Measurements from ENCODE around the gene DLG2. TPM values are rescaled to one million over a fixed set of nuclear protein-coding genes. Genes with fewer than 3 reads are reported as not detected.

Gene DLG2
- total RNA-seq, 4 donors from 2014 or later, result 7.3 to 14.1 (median 11.1) TPM

DNA sequence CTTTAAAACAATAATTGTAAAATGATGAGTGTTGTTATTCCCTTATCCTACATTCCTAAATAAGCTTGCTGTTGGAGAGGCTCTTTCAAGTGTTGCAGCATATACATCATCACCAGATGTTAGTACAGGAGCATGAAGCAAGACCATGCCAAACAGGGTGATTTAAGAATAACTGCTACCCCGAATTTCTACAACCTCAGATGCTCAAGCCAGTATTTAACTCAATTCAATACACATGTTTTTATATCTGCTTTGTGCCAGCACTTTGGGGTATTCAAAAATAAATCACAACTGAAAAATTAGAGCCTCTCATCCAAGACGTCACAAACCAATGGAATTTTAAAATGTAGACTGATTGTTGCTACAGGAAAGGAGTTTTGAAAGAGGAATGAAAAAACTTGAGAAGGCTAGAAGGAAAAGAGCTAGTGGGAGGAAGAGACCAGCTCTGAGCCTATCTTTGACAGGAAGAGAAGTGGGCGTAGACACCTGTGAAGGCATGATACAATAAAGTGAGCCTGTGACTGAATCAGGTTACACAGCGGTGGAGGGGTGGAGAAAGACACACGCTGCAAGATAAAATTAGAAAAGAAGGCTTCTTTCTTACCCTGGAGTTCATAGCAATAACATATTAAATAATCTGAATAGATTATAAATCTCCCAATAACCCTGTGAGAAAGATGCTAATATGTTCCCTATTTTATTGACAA lies 95.8 kb downstream of the DLG2 start:
- WGBS, result 69% methylated on average over 5 of the region's 5 CpGs
- Histone ChIP-seq H3K9me3 (peaks cover 0 to 6% (median 2%) of the 10 kb centered on the region in 4 donors), H3K36me3 (peaks cover 0 to 11% (median under 1%) of the 10 kb centered on the region in 4 donors), H3K4me1 (peaks cover 0 to 6% (median 0%) of the 10 kb centered on the region in 4 donors), H3K27me3 (no peaks in the 10 kb centered on the region), H3K27ac (replicated peaks in 1 of 4) (no peak overlapping the region), H3K4me3 (no peak overlapping the region)
- intact Hi-C loops (cut with DNase I), result no loop called here
- DNase-seq (ENCODE audit: extremely low spot score), result no peak
- no peak for TF ChIP-seq POLR2AphosphoS5 (IDR thresholded peaks at IDR 0.05)
- TF ChIP-seq POLR2A (IDR thresholded peaks at IDR 0.05; ENCODE audit: low read depth), result no peak
- no peak for TF ChIP-seq EP300 (IDR thresholded peaks at IDR 0.05)
- TF ChIP-seq, protein P1, sequence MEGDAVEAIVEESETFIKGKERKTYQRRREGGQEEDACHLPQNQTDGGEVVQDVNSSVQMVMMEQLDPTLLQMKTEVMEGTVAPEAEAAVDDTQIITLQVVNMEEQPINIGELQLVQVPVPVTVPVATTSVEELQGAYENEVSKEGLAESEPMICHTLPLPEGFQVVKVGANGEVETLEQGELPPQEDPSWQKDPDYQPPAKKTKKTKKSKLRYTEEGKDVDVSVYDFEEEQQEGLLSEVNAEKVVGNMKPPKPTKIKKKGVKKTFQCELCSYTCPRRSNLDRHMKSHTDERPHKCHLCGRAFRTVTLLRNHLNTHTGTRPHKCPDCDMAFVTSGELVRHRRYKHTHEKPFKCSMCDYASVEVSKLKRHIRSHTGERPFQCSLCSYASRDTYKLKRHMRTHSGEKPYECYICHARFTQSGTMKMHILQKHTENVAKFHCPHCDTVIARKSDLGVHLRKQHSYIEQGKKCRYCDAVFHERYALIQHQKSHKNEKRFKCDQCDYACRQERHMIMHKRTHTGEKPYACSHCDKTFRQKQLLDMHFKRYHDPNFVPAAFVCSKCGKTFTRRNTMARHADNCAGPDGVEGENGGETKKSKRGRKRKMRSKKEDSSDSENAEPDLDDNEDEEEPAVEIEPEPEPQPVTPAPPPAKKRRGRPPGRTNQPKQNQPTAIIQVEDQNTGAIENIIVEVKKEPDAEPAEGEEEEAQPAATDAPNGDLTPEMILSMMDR (IDR thresholded peaks at IDR 0.05), result no peak

DNA sequence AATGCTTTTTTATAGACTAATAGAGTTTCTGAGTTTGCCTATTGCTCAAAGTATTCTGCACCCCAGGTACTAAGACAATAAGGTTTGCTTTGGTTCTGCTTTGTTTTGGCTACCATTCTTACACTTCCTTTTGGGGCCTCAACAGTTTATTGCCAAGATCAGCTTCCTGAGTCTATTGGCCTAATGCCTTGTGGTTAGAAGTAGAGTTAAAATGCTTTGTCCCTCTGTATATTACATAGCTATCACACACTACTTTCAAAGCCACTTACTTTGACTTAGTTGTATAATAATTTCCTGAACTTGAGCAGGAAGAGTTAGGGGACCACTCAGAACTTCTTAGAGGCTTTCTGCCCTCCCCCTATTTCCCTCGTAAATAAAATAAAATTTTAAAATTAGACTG lies 96.5 kb downstream of the DLG2 start:
- Histone ChIP-seq H3K27me3 (no peaks in the 10 kb centered on the region), H3K36me3 (peaks cover 0 to 8% (median 0%) of the 10 kb centered on the region in 4 donors), H3K4me3 (no peak overlapping the region), H3K9me3 (peaks cover 0 to 6% (median 2%) of the 10 kb centered on the region in 4 donors), H3K4me1 (peaks cover 0 to 6% (median 0%) of the 10 kb centered on the region in 4 donors), H3K27ac (replicated peaks in 1 of 4) (no peak overlapping the region)
- DNase-seq (ENCODE audit: extremely low spot score), result no peak
- 59% methylated on average over 1 of the region's 1 CpG for WGBS
- intact Hi-C loops (cut with DNase I), result no loop called here
- no peak for TF ChIP-seq POLR2A (IDR thresholded peaks at IDR 0.05; ENCODE audit: low read depth)
- no peak for TF ChIP-seq EP300 (IDR thresholded peaks at IDR 0.05)
- TF ChIP-seq POLR2AphosphoS5 (IDR thresholded peaks at IDR 0.05), result no peak
- TF ChIP-seq, protein P1 (IDR thresholded peaks at IDR 0.05), result no peak

DNA sequence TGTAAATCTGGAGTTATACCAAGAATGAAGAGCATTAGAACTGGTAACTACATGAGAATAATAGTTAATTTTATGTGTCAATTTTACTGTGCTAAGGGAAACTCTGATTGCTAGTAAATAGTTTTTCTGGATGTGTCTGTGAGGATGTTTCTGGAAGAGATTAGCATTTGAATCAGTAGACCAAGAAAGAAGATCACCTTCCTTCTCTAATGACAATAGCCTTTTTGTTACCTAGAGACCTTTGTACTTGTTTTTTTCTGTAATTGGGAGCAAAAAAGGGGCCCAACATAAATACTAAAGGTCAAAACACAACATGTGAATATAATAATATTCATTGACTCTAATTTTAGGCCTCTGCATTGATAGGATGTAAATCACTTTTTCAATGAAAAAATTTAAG lies 100.6 kb downstream of the DLG2 start:
- no peak overlapping the region for H3K4me3 ChIP-seq
- peaks cover 0 to 5% (median 0%) of the 10 kb centered on the region in 4 donors for H3K4me1 ChIP-seq
- no peak for TF ChIP-seq POLR2A (IDR thresholded peaks at IDR 0.05; ENCODE audit: low read depth)
- TF ChIP-seq POLR2AphosphoS5 (IDR thresholded peaks at IDR 0.05), result no peak
- no peak for TF ChIP-seq EP300 (IDR thresholded peaks at IDR 0.05)
- TF ChIP-seq, protein P1 (IDR thresholded peaks at IDR 0.05), result no peak
- no peaks in the 10 kb centered on the region for H3K36me3 ChIP-seq
- intact Hi-C loops (cut with DNase I), result no loop called here
- no peak for DNase-seq (ENCODE audit: extremely low spot score)
- H3K27me3 ChIP-seq, result no peaks in the 10 kb centered on the region
- H3K27ac ChIP-seq (replicated peaks in 1 of 4), result no peak overlapping the region
- H3K9me3 ChIP-seq, result peaks cover 0 to 5% (median 0%) of the 10 kb centered on the region in 4 donors

DNA sequence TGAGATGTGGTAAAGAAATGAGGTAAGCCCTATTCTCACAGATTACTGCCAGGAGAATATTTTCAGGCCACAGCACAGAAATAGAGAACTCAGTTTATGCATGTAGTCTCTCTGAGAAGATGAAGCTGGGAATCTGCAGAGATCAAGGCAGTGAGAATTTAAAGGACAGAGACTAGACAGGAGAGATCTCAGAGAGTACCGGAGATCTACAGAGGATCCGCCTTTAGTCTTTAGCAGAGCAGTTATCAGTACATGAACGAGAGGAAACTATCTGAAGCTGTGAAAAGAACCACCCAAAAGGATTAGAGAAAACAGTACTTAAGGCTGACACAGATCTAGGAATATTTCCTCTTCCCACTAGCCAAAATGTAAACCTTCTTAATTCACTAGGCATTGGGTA lies 101.5 kb downstream of the DLG2 start:
- intact Hi-C loops (cut with DNase I), result no loop called here
- Histone ChIP-seq H3K27ac (replicated peaks in 1 of 4) (no peak overlapping the region), H3K36me3 (no peaks in the 10 kb centered on the region), H3K4me3 (no peak overlapping the region), H3K4me1 (no peaks in the 10 kb centered on the region), H3K9me3 (peaks cover 0 to 5% (median 0%) of the 10 kb centered on the region in 4 donors), H3K27me3 (no peaks in the 10 kb centered on the region)
- TF ChIP-seq EP300 (IDR thresholded peaks at IDR 0.05) (no peak), POLR2AphosphoS5 (IDR thresholded peaks at IDR 0.05) (no peak), POLR2A (IDR thresholded peaks at IDR 0.05; ENCODE audit: low read depth) (no peak)
- TF ChIP-seq, protein P1 (IDR thresholded peaks at IDR 0.05), result no peak
- DNase-seq (ENCODE audit: extremely low spot score), result no peak
- 72% methylated on average over 3 of the region's 3 CpGs for WGBS
